IMR-90 (cell line): ENCODE data around the gene ACSS3. TPM values are rescaled to one million over a fixed set of nuclear protein-coding genes. Genes with fewer than 3 reads are reported as not detected.

Experiments
- ATAC-seq: fragments of 200-7000 bp; cut with Tn5 transposase; 2 replicates; pipeline ENCODE4 v1.9.1; 2020; ENCODE audit warnings: low read depth, mild to moderate bottlenecking, moderate library complexity
- BruUV-seq: library from RNA; stranded (reverse); fragments of 400-500 nt; replicated peaks from 2 replicates; lab custom pipeline; 2021; lab: Mats Ljungman, UMichigan
- CTCF ChIA-PET: fragments of 300-600 bp; formaldehyde crosslinking; extraction: SDS; loops from one replicate; lab custom pipeline; 2021; ENCODE audit warnings: antibody characterized with exemption; lab: Yijun Ruan, JAX
- POLR2A ChIA-PET: fragments of 300-600 bp; sonication (Branson Sonifier 250); formaldehyde crosslinking; loops from one replicate; lab custom pipeline; 2022; ENCODE audit warnings: antibody characterized with exemption; ENCODE audit not compliant: unreplicated experiment; lab: Charles Lee
- DNase-seq: peaks from one replicate; pipeline ENCODE4 v3.0.0; 2013
- H2AFZ ChIP-seq: replicated peaks from 2 replicates; pipeline ENCODE3; 2013; ENCODE audit warnings: low read length, mild to moderate bottlenecking; ENCODE audit not compliant: poor library complexity
- H2AK5ac ChIP-seq: 2 replicates; pipeline ENCODE4 v1.6.1; 2013; ENCODE audit warnings: low read depth, low read length, inconsistent platforms
- H2AK9ac ChIP-seq: replicated peaks from 2 replicates; pipeline ENCODE3; 2013; ENCODE audit warnings: mild to moderate bottlenecking, low read depth, low read length, moderate library complexity; ENCODE audit not compliant: poor library complexity
- H2BK120ac ChIP-seq: 2 replicates; pipeline ENCODE4 v1.6.1; 2013; ENCODE audit warnings: low read depth, low read length, inconsistent platforms
- H2BK15ac ChIP-seq: 3 replicates; pipeline ENCODE4 v1.6.1; 2013; ENCODE audit warnings: low read depth, low read length, inconsistent platforms
- H2BK20ac ChIP-seq: 2 replicates; pipeline ENCODE4 v1.6.1; 2013; ENCODE audit warnings: low read depth, mild to moderate bottlenecking, inconsistent platforms, low read length, moderate library complexity
- H2BK5ac ChIP-seq: 2 replicates; pipeline ENCODE4 v1.6.1; 2013; ENCODE audit warnings: mild to moderate bottlenecking, low read depth, low read length, inconsistent platforms; ENCODE audit not compliant: poor library complexity, severe bottlenecking
- H3K14ac ChIP-seq: replicated peaks from 2 replicates; pipeline ENCODE4 v1.6.1; 2013; ENCODE audit warnings: low read depth, low read length, inconsistent platforms
- H3K18ac ChIP-seq: 2 replicates; pipeline ENCODE4 v1.6.1; 2013; ENCODE audit warnings: low read depth, low read length, control low read depth
- H3K23ac ChIP-seq: 2 replicates; pipeline ENCODE4 v1.6.1; 2013; ENCODE audit warnings: low read depth, low read length, inconsistent platforms
- H3K27ac ChIP-seq: 2 replicates; pipeline ENCODE4 v1.5.1; 2013; ENCODE audit warnings: mild to moderate bottlenecking, control low read depth, low read length; ENCODE audit not compliant: insufficient read depth
- H3K27me3 ChIP-seq: 2 replicates; pipeline ENCODE4 v1.6.1; 2013; ENCODE audit warnings: low read length; ENCODE audit not compliant: control insufficient read depth, insufficient read depth
- H3K36me3 ChIP-seq: 2 replicates; pipeline ENCODE4 v1.6.1; 2013; ENCODE audit warnings: low read length, mixed read lengths; ENCODE audit not compliant: control insufficient read depth, insufficient read depth
- H3K4ac ChIP-seq: 2 replicates; pipeline ENCODE4 v1.6.1; 2013; ENCODE audit warnings: low read depth, low read length, inconsistent platforms
- H3K4me1 ChIP-seq: 2 replicates; pipeline ENCODE4 v1.6.1; 2013; ENCODE audit warnings: low read length, mixed read lengths; ENCODE audit not compliant: control insufficient read depth, insufficient read depth
- H3K4me2 ChIP-seq: 2 replicates; pipeline ENCODE4 v1.6.1; 2013; ENCODE audit warnings: low read depth, mild to moderate bottlenecking, control low read depth, low read length, moderate library complexity
- H3K4me3 ChIP-seq: 2 replicates; pipeline ENCODE4 v1.5.1; 2013; ENCODE audit warnings: low read depth, mild to moderate bottlenecking, control low read depth, low read length, moderate library complexity; ENCODE audit not compliant: insufficient read depth
- H3K56ac ChIP-seq: 2 replicates; pipeline ENCODE4 v1.6.1; 2013; ENCODE audit warnings: low read length, inconsistent platforms; ENCODE audit not compliant: insufficient read depth; ENCODE audit errors: extremely low read depth
- H3K79me1 ChIP-seq, 2 experiments: 2 replicates each; pipeline ENCODE4 v1.6.1; 2013; ENCODE audit warnings: low read length in 2 of 2, inconsistent platforms in 1 of 2, low read depth in 1 of 2
- H3K9ac ChIP-seq: 2 replicates; pipeline ENCODE4 v1.6.1; 2013; ENCODE audit warnings: low read depth, low read length, control low read depth
- H3K9me1 ChIP-seq: 2 replicates; pipeline ENCODE4 v1.6.1; 2013; ENCODE audit warnings: low read length, inconsistent platforms; ENCODE audit not compliant: insufficient read depth
- H3K9me3 ChIP-seq: 2 replicates; pipeline ENCODE4 v1.6.1; 2013; ENCODE audit warnings: low read length; ENCODE audit not compliant: control insufficient read depth, insufficient read depth
- H4K20me1 ChIP-seq: 2 replicates; pipeline ENCODE4 v1.6.1; 2013; ENCODE audit warnings: low read length, inconsistent platforms; ENCODE audit not compliant: insufficient read depth
- H4K5ac ChIP-seq: 2 replicates; pipeline ENCODE4 v1.6.1; 2013; ENCODE audit warnings: mild to moderate bottlenecking, low read depth, low read length, control low read depth
- H4K8ac ChIP-seq, 2 experiments: 2 replicates each; pipeline ENCODE4 v1.6.1; 2013; ENCODE audit warnings: low read depth in 2 of 2, low read length in 2 of 2, control low read depth in 1 of 2, inconsistent platforms in 1 of 2
- H4K91ac ChIP-seq: 2 replicates; pipeline ENCODE4 v1.6.1; 2013; ENCODE audit warnings: low read depth, low read length, inconsistent platforms; ENCODE audit not compliant: insufficient read depth
- CHD1 ChIP-seq: IDR thresholded peaks from 2 replicates; pipeline ENCODE4 v1.6.1; 2012; ENCODE audit warnings: low read depth, low read length, improper control_type of control experiment
- CTCF ChIP-seq: conservative IDR thresholded peaks from 2 replicates; pipeline ENCODE4 v1.5.1; 2012; ENCODE audit warnings: mild to moderate bottlenecking, low read depth, low read length, improper control_type of control experiment
- ELK1 ChIP-seq: fragments of 150-350 bp; IDR thresholded peaks from 2 replicates; pipeline ENCODE4 v1.6.1; 2016; ENCODE audit warnings: low read depth, mild to moderate bottlenecking, low read length, moderate library complexity, borderline replicate concordance
- MXI1 ChIP-seq: IDR thresholded peaks from 2 replicates; pipeline ENCODE4 v1.6.1; 2012; ENCODE audit warnings: low read depth, mild to moderate bottlenecking, low read length, moderate library complexity, borderline replicate concordance
- POLR2A ChIP-seq: IDR thresholded peaks from 2 replicates; pipeline ENCODE4 v1.6.1; 2012; ENCODE audit warnings: mild to moderate bottlenecking, low read depth, low read length
- RCOR1 ChIP-seq: IDR thresholded peaks from 2 replicates; pipeline ENCODE4 v1.6.1; 2012; ENCODE audit warnings: mild to moderate bottlenecking, low read length, improper control_type of control experiment; ENCODE audit not compliant: insufficient replicate concordance
- RFX5 ChIP-seq: IDR thresholded peaks from 2 replicates; pipeline ENCODE4 v1.8.0; 2012; ENCODE audit warnings: low read depth, mild to moderate bottlenecking, low read length, moderate library complexity
- SMC3 ChIP-seq: fragments of 150-350 bp; IDR thresholded peaks from 2 replicates; pipeline ENCODE4 v1.6.1; 2016; ENCODE audit warnings: low read depth, mild to moderate bottlenecking, antibody characterized with exemption, low read length, moderate library complexity
- USF2 ChIP-seq: fragments of 150-350 bp; IDR thresholded peaks from 2 replicates; pipeline ENCODE4 v1.6.1; 2017; ENCODE audit warnings: mild to moderate bottlenecking, antibody characterized with exemption, low read length, low read depth
- WGBS, 2 experiments: methylation state at CpG; one replicate each; pipeline versions ENCODE4 v1.1.5 to v1.1.7; 2013; ENCODE audit warnings: missing lambda C conversion rate in 2 of 2; ENCODE audit not compliant: insufficient read length in 1 of 2; ENCODE audit errors: extremely low coverage in 2 of 2; 5-methylcytosine and 5-hydroxymethylcytosine counted together
- dilution Hi-C: fragments of 300-500 bp; cut with HindIII; formaldehyde crosslinking; loops from one replicate; pipeline ENCODE4 v1.14.3; 2018; ENCODE audit warnings: low sequenced_read_pairs; ENCODE audit not compliant: unreplicated experiment
- in situ Hi-C: fragments of 300-500 bp; cut with MboI; formaldehyde crosslinking; loops from 3 replicates; pipeline ENCODE4 v1.14.3; 2019; ENCODE audit warnings: low sequenced_read_pairs, inconsistent platforms, mixed read lengths
- intact Hi-C: fragments of 100-400 bp; cut with micrococcal nuclease; formaldehyde crosslinking; loops from 2 replicates; pipeline ENCODE4 v1.10.0; 2022
- polyA plus RNA-seq, 3 experiments: library from polyadenylated mRNA; depleted of rRNA; stranded (reverse); fragments of >200 nt; gene quantifications; 2 replicates each; pipeline ENCODE4 v1.2.3, GENCODE V29; 2012; ENCODE audit warnings: low replicate concordance in 1 of 3
- total RNA-seq: library from RNA; depleted of rRNA; stranded (reverse); fragments of >200 nt; gene quantifications from 2 replicates; pipeline ENCODE4 v1.2.3, GENCODE V29; 2012

Gene ACSS3
- total and polyA plus RNA-seq, 2 of the 4 experiments (the other 2 are of a cell fraction), result 0.84 to 2.0 TPM

DNA sequence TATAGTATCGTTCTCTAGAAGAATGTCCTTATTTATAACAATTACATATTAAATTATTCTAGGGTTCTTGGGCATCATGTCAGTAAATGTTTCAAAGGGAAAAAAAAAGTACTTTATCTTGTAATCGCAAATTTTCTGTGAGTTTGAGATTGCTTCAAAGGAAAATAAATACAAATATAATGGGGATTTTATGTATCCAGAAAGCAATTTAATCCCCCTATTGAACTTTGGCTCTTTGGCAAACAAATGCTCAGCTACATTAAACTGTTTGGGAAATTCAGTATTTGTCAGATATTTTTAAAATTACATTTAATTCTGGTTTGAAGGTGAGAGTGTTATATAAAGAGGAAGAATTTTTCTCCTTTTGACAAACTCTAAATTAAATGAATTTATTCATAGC is 8.0 kb downstream of the ACSS3 start:
- no peak overlapping the region for H2BK5ac ChIP-seq
- no peak overlapping the region for H2BK15ac ChIP-seq
- no peak overlapping the region for H3K4ac ChIP-seq
- no peaks in the 10 kb centered on the region for H3K36me3 ChIP-seq
- DNase-seq (no peak), ATAC-seq (no peak)
- H2BK20ac ChIP-seq, result no peak overlapping the region
- H3K56ac ChIP-seq, result no peak overlapping the region
- H3K9me1 ChIP-seq, result no peaks in the 10 kb centered on the region
- no peak overlapping the region for H2BK120ac ChIP-seq
- dilution Hi-C loops (no loop called here), intact Hi-C loops (no loop called here), in situ Hi-C loops (no loop called here)
- H4K91ac ChIP-seq, result no peak overlapping the region
- H3K4me1 ChIP-seq, result no peaks in the 10 kb centered on the region
- H3K23ac ChIP-seq, result no peak overlapping the region
- no peaks in the 10 kb centered on the region for H3K9me3 ChIP-seq
- H3K4me3 ChIP-seq, result no peak overlapping the region
- no peak overlapping the region for H2AK5ac ChIP-seq
- H3K79me1 ChIP-seq, result no peaks in the 10 kb centered on the region
- no peak overlapping the region for H4K8ac ChIP-seq
- H3K27ac ChIP-seq, result no peak overlapping the region
- H3K27me3 ChIP-seq, result no peaks in the 10 kb centered on the region
- no peak overlapping the region for H3K14ac ChIP-seq
- ChIA-PET CTCF (no interaction called here), POLR2A (no interaction called here)
- H3K4me2 ChIP-seq, result no peak overlapping the region
- no peak overlapping the region for H4K5ac ChIP-seq
- no peak overlapping the region for H2AK9ac ChIP-seq
- WGBS, 2 experiments, result no CpG with 5 or more reads among the region's 2 CpGs
- no peak overlapping the region for H3K18ac ChIP-seq
- no TSS peak for BruUV-seq
- TF ChIP-seq ELK1, result no peak
- no peak for TF ChIP-seq RCOR1
- no peak for TF ChIP-seq CTCF
- no peak for TF ChIP-seq POLR2A
- TF ChIP-seq USF2, result no peak
- no peak for TF ChIP-seq CHD1
- no peak for TF ChIP-seq SMC3
- no peak for TF ChIP-seq MXI1
- TF ChIP-seq RFX5, result no peak
- no peaks in the 10 kb centered on the region for H4K20me1 ChIP-seq
- no peak overlapping the region for H3K9ac ChIP-seq
- H2AFZ ChIP-seq, result no peak overlapping the region
